ENCODE measurements around the gene EMD. TPM values are rescaled to one million over a fixed set of nuclear protein-coding genes. Genes with fewer than 3 reads are reported as not detected.

The EMD gene
- total RNA-seq, 1 experiment from 2014 or later = 19.5 TPM

DNA sequence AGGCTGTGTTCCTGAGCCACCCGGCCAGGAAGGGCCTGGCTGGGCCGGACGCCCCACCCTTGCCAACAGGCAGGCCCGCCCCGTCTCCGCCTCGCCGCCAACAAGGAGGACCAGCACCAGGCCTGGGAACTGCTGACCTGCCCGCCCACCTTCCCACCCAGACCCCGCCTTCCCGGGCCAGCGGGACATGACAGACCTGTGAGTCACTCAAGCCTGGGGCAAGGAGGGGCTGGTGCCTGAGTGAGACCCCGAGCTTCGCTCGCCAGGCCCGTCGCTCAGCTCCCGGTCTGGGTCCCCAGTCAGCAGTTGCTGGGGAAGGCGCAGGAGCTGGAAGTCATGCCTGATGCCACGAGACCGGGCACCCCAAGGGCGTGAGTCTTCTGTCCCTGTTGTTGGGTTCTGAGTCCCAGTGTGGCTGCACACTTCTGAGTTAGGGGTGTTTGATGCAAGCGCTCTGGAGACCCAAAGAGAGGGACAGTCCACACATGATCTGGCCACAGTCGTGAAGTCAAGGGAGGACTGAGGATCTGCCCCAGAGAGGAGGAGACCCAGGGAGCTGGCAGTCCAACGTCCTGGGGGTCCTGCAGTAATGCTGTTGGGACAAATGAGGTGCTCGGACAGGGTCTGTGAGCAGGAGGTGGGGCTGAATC lies 30.3 kb downstream of the EMD start, which contains the start of gene DNASE1L1:
TSS of gene DNASE1L1 (minus strand) at position 33 of the 650 bp plus-strand sequence. CDS start 3,686 bp downstream, outside the sequence.
- Histone ChIP-seq H3K27me3 (ENCODE audit: low read length) (no peaks in the 10 kb centered on the region), H3K9ac (ENCODE audit: low read length) (no peak within 1 kb of the TSS), H3K79me2 (ENCODE audit: low read length) (peaks cover 4% of the 10 kb centered on the region), H4K20me1 (ENCODE audit: insufficient read depth, low read depth, low read length) (no peaks in the 10 kb centered on the region), H3K4me3 (ENCODE audit: low read length) (no peak within 1 kb of the TSS), H3K27ac (ENCODE audit: low read length) (no peak within 1 kb of the TSS), H3K36me3 (ENCODE audit: insufficient read depth, low read length) (no peaks in the 10 kb centered on the region), H3K9me3 (ENCODE audit: low read length) (no peaks in the 10 kb centered on the region), H3K4me2 (ENCODE audit: low read depth, low read length, poor library complexity, severe bottlenecking) (no peak within 1 kb of the TSS), H3K4me1 (ENCODE audit: low read length) (peaks cover 11% of the 10 kb centered on the region), H3K9me2 (replicated peaks; ENCODE audit: insufficient read depth, low read length) (no peaks in the 10 kb centered on the region), H2AFZ (ENCODE audit: low read length) (no peak within 1 kb of the TSS)
- no peak for DNase-seq

DNA sequence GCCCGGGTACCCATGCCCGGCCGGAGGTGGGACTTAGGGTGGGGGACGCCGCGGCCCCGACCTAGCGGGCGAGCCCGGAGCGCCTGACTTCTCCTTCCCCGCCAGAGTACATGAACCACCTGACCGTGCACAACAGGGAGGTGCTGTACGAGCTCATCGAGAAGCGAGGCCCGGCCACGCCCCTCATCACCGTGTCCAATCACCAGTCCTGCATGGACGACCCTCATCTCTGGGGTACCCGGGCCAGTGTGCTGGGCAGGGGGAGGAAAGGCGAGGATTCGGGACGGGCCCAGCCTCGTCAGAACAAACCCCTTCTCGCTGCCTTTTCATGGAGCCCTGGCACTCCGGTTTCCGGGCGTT lies 32.9 kb downstream of the EMD start:
- Histone ChIP-seq H2AFZ (ENCODE audit: low read length) (no peak overlapping the region), H4K20me1 (ENCODE audit: insufficient read depth, low read depth, low read length) (no peaks in the 10 kb centered on the region), H3K9me3 (ENCODE audit: low read length) (no peaks in the 10 kb centered on the region), H3K4me1 (ENCODE audit: low read length) (peaks cover 11% of the 10 kb centered on the region), H3K36me3 (ENCODE audit: insufficient read depth, low read length) (no peaks in the 10 kb centered on the region), H3K4me3 (ENCODE audit: low read length) (peak overlapping the region; percentile 84), H3K9ac (ENCODE audit: low read length) (peak overlapping the region; percentile 89), H3K4me2 (ENCODE audit: low read depth, low read length, poor library complexity, severe bottlenecking) (peak overlapping the region; percentile 91), H3K27me3 (ENCODE audit: low read length) (no peaks in the 10 kb centered on the region), H3K79me2 (ENCODE audit: low read length) (peaks cover 4% of the 10 kb centered on the region), H3K27ac (ENCODE audit: low read length) (peak overlapping the region; percentile 79), H3K9me2 (replicated peaks; ENCODE audit: insufficient read depth, low read length) (no peaks in the 10 kb centered on the region)
- DNase-seq = peak; percentile 82

DNA sequence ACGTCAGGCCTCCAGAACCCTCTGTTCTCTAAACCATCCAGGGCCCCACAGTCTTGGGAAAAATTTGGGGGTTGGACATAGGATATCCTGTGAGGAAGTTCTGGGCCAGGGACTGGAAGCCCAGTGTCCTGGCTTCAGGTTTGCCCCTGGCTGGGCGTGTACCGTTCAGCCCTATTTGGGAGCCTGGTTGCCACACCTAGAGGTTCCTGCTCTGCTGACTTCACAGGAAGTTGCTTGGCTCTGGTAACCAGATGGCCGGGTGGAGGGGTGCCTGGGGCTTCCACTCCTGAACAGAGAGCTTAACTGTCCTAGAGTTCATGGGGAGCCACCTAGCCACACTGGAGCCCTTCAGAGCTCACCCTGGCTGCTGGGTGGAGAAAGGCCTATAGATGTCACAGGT lies 33.4 kb downstream of the EMD start:
- H3K79me2 ChIP-seq (ENCODE audit: low read length) = peaks cover 4% of the 10 kb centered on the region
- H3K4me1 ChIP-seq (ENCODE audit: low read length) = peaks cover 11% of the 10 kb centered on the region
- no peaks in the 10 kb centered on the region for H3K36me3 ChIP-seq (ENCODE audit: insufficient read depth, low read length)
- H4K20me1 ChIP-seq (ENCODE audit: insufficient read depth, low read depth, low read length) = no peaks in the 10 kb centered on the region
- H3K9me2 ChIP-seq (replicated peaks; ENCODE audit: insufficient read depth, low read length) = no peaks in the 10 kb centered on the region
- H3K9me3 ChIP-seq (ENCODE audit: low read length) = no peaks in the 10 kb centered on the region
- H3K4me2 ChIP-seq (ENCODE audit: low read depth, low read length, poor library complexity, severe bottlenecking) = peak overlapping the region; percentile 91
- no peaks in the 10 kb centered on the region for H3K27me3 ChIP-seq (ENCODE audit: low read length)
- peak; percentile 51 for DNase-seq
- peak overlapping the region; percentile 89 for H3K9ac ChIP-seq (ENCODE audit: low read length)
- peak overlapping the region; percentile 79 for H3K27ac ChIP-seq (ENCODE audit: low read length)
- peak overlapping the region; percentile 84 for H3K4me3 ChIP-seq (ENCODE audit: low read length)
- H2AFZ ChIP-seq (ENCODE audit: low read length) = no peak overlapping the region

DNA sequence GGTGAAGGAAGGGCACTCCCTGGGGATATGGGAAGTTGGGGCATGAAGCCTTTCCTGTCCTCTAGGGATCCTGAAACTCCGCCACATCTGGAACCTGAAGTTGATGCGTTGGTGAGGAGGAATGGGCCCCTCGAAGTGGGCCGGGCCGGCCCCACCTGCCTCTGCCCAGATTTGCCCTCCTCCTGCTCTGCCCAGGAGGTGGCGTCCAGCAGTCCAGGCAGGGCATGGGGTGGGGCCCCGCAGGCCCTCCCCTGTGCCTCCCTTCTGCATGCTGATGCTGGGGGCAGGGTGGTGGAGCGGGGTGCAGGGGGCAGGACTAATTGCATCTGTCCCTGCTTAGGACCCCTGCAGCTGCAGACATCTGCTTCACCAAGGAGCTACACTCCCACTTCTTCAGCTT lies 34.0 kb downstream of the EMD start:
- DNase-seq = no peak
- Histone ChIP-seq H4K20me1 (ENCODE audit: insufficient read depth, low read depth, low read length) (no peaks in the 10 kb centered on the region), H3K79me2 (ENCODE audit: low read length) (peaks cover 4% of the 10 kb centered on the region), H3K4me2 (ENCODE audit: low read depth, low read length, poor library complexity, severe bottlenecking) (peak overlapping the region; percentile 91), H3K27me3 (ENCODE audit: low read length) (no peaks in the 10 kb centered on the region), H2AFZ (ENCODE audit: low read length) (no peak overlapping the region), H3K27ac (ENCODE audit: low read length) (no peak overlapping the region), H3K9me2 (replicated peaks; ENCODE audit: insufficient read depth, low read length) (no peaks in the 10 kb centered on the region), H3K9ac (ENCODE audit: low read length) (peak overlapping the region; percentile 89; the same call in 1 of the 2 replicates), H3K4me3 (ENCODE audit: low read length) (no peak overlapping the region), H3K9me3 (ENCODE audit: low read length) (no peaks in the 10 kb centered on the region), H3K36me3 (ENCODE audit: insufficient read depth, low read length) (no peaks in the 10 kb centered on the region), H3K4me1 (ENCODE audit: low read length) (peaks cover 11% of the 10 kb centered on the region)

DNA sequence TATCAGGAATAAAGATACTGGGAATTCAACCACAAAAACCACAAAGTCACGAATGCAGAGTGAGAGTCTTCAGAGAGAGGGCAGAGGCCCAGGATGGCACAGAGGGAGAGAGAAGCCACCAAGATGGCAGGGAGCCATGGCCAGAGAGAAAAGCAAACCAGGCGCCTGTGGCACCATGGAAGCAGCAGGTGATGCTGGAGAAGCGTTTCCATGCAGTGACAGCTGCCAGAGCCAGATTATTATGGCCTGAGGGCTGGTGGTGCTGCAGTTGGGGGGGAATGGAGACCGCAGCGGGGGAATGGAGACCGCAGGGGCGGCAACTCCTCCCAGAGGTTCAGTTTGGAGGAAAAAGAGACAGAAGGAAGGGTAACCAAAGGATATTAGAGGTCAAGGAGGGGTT lies 38.1 kb downstream of the EMD start:
- Histone ChIP-seq H3K36me3 (ENCODE audit: insufficient read depth, low read length) (no peaks in the 10 kb centered on the region), H3K27ac (ENCODE audit: low read length) (no peak overlapping the region), H3K79me2 (ENCODE audit: low read length) (peaks cover 3% of the 10 kb centered on the region), H3K9ac (ENCODE audit: low read length) (no peak overlapping the region), H3K4me3 (ENCODE audit: low read length) (no peak overlapping the region), H2AFZ (ENCODE audit: low read length) (no peak overlapping the region), H3K4me2 (ENCODE audit: low read depth, low read length, poor library complexity, severe bottlenecking) (no peak overlapping the region), H4K20me1 (ENCODE audit: insufficient read depth, low read depth, low read length) (no peaks in the 10 kb centered on the region), H3K27me3 (ENCODE audit: low read length) (no peaks in the 10 kb centered on the region), H3K4me1 (ENCODE audit: low read length) (peaks cover 10% of the 10 kb centered on the region), H3K9me3 (ENCODE audit: low read length) (no peaks in the 10 kb centered on the region), H3K9me2 (replicated peaks; ENCODE audit: insufficient read depth, low read length) (no peaks in the 10 kb centered on the region)
- no peak for DNase-seq

DNA sequence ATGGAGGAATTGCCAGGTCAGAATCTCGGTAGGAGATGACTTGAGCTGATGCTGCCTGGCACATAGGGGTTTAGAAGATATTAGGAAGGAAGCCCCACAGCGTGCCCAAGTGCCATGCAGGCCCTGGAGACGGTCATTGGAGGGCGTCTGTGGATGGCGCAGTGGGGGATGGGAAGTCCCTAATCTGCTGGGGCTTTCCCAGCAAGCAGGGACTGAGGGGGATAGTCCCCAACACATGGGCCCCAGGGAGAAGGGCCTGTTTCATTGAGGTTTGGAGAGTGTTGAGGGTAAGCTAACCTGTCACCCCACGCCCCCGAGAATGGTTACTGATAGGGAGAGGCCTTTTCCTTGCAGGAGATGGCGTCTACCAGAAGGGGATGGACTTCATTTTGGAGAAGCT lies 40.1 kb downstream of the EMD start:
- Histone ChIP-seq H3K4me1 (ENCODE audit: low read length) (no peaks in the 10 kb centered on the region), H3K27ac (ENCODE audit: low read length) (no peak overlapping the region), H3K36me3 (ENCODE audit: insufficient read depth, low read length) (no peaks in the 10 kb centered on the region), H3K9me3 (ENCODE audit: low read length) (no peaks in the 10 kb centered on the region), H3K27me3 (ENCODE audit: low read length) (no peaks in the 10 kb centered on the region), H4K20me1 (ENCODE audit: insufficient read depth, low read depth, low read length) (no peaks in the 10 kb centered on the region), H2AFZ (ENCODE audit: low read length) (no peak overlapping the region), H3K9me2 (replicated peaks; ENCODE audit: insufficient read depth, low read length) (no peaks in the 10 kb centered on the region), H3K9ac (ENCODE audit: low read length) (no peak overlapping the region), H3K4me3 (ENCODE audit: low read length) (no peak overlapping the region), H3K4me2 (ENCODE audit: low read depth, low read length, poor library complexity, severe bottlenecking) (no peak overlapping the region), H3K79me2 (ENCODE audit: low read length) (no peaks in the 10 kb centered on the region)
- DNase-seq = no peak

DNA sequence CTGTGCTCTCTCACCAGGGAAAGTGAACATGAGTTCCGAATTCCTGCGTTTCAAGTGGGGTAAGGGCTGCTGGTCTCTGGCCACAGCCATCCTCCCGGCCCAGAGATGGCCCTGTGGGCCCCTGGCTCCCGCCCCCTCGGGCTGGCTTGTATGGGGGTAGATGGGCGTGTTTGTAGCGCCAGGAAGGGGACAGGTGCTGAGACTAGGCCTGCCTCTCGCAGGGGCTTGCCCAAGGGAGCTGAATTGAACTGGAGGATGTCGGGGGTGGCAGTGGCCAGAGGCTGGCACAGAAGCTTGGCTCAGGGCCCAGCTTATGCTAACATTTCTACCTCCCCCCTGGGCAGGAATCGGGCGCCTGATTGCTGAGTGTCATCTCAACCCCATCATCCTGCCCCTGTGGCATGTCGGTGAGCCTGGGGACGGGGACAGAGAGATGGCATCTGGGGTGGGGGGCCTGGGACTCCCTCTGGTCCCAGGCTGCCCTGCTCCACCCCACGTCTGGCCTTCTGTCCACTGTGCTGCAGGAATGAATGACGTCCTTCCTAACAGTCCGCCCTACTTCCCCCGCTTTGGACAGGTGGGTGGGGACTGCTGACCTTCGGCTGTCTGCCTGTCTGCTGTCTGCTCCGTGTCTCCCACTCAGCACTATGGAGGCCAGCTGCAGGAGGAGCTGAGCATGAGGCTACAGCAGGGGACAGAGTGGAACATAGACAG lies 40.8 kb downstream of the EMD start:
- no peaks in the 10 kb centered on the region for H3K79me2 ChIP-seq (ENCODE audit: low read length)
- H3K9me2 ChIP-seq (replicated peaks; ENCODE audit: insufficient read depth, low read length) = no peaks in the 10 kb centered on the region
- H3K9me3 ChIP-seq (ENCODE audit: low read length) = no peaks in the 10 kb centered on the region
- H3K4me1 ChIP-seq (ENCODE audit: low read length) = no peaks in the 10 kb centered on the region
- no peak overlapping the region for H3K27ac ChIP-seq (ENCODE audit: low read length)
- no peak overlapping the region for H3K9ac ChIP-seq (ENCODE audit: low read length)
- no peaks in the 10 kb centered on the region for H3K27me3 ChIP-seq (ENCODE audit: low read length)
- no peaks in the 10 kb centered on the region for H4K20me1 ChIP-seq (ENCODE audit: insufficient read depth, low read depth, low read length)
- no peak overlapping the region for H3K4me3 ChIP-seq (ENCODE audit: low read length)
- no peak overlapping the region for H3K4me2 ChIP-seq (ENCODE audit: low read depth, low read length, poor library complexity, severe bottlenecking)
- no peak for DNase-seq
- no peak overlapping the region for H2AFZ ChIP-seq (ENCODE audit: low read length)
- no peaks in the 10 kb centered on the region for H3K36me3 ChIP-seq (ENCODE audit: insufficient read depth, low read length)

DNA sequence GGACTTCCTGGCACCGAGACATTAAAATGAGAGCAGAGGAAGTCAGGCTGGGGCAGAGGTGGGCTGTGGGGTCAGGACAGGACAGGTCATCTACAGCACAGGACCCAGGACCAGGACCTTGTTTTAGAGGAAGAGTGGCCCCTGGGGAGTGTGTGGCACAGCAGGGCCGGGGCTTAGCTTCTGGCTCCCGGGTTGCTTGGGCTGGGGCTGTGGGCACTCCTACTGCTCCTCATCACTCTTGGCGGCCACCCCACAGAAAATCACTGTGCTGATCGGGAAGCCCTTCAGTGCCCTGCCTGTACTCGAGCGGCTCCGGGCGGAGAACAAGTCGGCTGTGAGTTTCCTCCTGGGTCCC lies 41.3 kb downstream of the EMD start:
- no peaks in the 10 kb centered on the region for H4K20me1 ChIP-seq (ENCODE audit: insufficient read depth, low read depth, low read length)
- no peak overlapping the region for H3K4me2 ChIP-seq (ENCODE audit: low read depth, low read length, poor library complexity, severe bottlenecking)
- no peaks in the 10 kb centered on the region for H3K79me2 ChIP-seq (ENCODE audit: low read length)
- H3K9ac ChIP-seq (ENCODE audit: low read length) = no peak overlapping the region
- no peaks in the 10 kb centered on the region for H3K36me3 ChIP-seq (ENCODE audit: insufficient read depth, low read length)
- H3K27me3 ChIP-seq (ENCODE audit: low read length) = no peaks in the 10 kb centered on the region
- H3K27ac ChIP-seq (ENCODE audit: low read length) = no peak overlapping the region
- no peak overlapping the region for H3K4me3 ChIP-seq (ENCODE audit: low read length)
- DNase-seq = no peak
- H2AFZ ChIP-seq (ENCODE audit: low read length) = no peak overlapping the region
- no peaks in the 10 kb centered on the region for H3K9me2 ChIP-seq (replicated peaks; ENCODE audit: insufficient read depth, low read length)
- H3K9me3 ChIP-seq (ENCODE audit: low read length) = no peaks in the 10 kb centered on the region
- H3K4me1 ChIP-seq (ENCODE audit: low read length) = no peaks in the 10 kb centered on the region
